BLaER1 (cell line): Measurements from ENCODE around the gene DDX47.
A peak's percentile ranks its signal among the peaks of the same experiment; 100 is the strongest.

Experiments used
- H3K27ac ChIP-seq: shearing (Covaris generic); formaldehyde crosslinking; 2 replicates; pipeline ENCODE4 v1.8.1; 2022
- H3K27me3 ChIP-seq: shearing (Covaris generic); formaldehyde crosslinking; 2 replicates; pipeline ENCODE4 v1.8.1; 2022
- H3K36me3 ChIP-seq: shearing (Covaris generic); formaldehyde crosslinking; 2 replicates; pipeline ENCODE4 v1.8.1; 2022
- H3K4me1 ChIP-seq: shearing (Covaris generic); formaldehyde crosslinking; 2 replicates; pipeline ENCODE4 v1.8.1; 2022
- H3K4me2 ChIP-seq: shearing (Covaris generic); formaldehyde crosslinking; 2 replicates; pipeline ENCODE4 v1.8.1; 2022
- H3K4me3 ChIP-seq: shearing (Covaris generic); formaldehyde crosslinking; 2 replicates; pipeline ENCODE4 v1.8.1; 2022
- H3K9ac ChIP-seq: shearing (Covaris generic); formaldehyde crosslinking; 2 replicates; pipeline ENCODE4 v1.8.1; 2022
- H3K9me3 ChIP-seq: shearing (Covaris generic); formaldehyde crosslinking; 2 replicates; pipeline ENCODE4 v1.8.1; 2022
- H4K20me1 ChIP-seq: shearing (Covaris generic); formaldehyde crosslinking; 2 replicates; pipeline ENCODE4 v1.8.1; 2022
- Cebpa-rat ChIP-seq: shearing (Covaris generic); IDR thresholded peaks from 2 replicates; pipeline ENCODE4 v1.8.1; 2022

DDX47 gene

DNA sequence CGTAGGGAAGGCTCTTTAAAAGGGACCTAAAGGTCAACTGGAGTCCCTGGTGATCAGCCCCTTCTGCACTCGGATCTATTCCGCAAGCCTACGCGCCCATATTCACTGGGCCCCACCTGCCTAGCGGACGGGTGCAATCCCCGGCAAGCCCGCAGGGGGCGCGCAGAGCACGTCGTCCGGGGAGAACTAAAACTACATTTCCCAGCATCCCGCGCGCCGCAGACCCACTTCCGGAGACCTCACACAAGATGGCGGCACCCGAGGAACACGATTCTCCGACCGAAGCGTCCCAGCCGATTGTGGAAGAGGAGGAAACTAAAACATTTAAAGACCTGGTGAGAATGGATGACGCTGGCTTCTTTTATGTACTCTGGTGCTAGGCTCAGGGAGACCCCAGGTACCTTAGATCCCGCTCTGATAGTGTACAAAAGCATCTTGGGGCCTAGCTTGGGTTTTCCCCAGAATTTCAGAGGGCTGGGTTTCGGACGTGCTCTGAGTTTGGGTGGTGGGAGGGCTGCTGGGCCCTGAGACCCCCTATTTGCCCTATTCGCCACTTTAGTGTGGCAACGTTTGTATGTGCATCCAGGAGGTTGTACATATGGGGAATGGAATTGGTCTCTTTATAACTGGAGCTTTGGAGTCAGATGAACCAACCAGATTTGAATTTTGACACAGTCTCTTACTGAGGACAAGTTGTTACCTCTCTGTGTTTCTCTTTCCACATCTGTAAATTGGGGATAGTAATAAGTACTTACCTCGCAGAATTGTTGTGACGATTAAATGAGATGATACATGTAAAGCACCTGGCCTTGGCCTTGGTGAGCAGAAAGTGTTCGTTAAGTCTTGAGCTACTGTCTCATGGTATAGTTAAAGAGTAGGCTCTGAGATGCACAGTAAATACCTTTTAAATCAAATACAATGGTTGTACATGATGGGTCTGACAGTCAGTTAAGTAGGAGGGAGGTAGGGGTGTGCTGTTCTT, at the start of gene DDX47:
DDX47 (plus strand) TSS at position 227 of the 982 bp plus-strand sequence; CDS start at position 249, 22 bp downstream.
- H3K9me3 ChIP-seq = no peaks in the 10 kb centered on the region
- peak within 1 kb of the TSS; percentile 96 for H3K4me2 ChIP-seq
- no peak for TF ChIP-seq Cebpa-rat
- no peaks in the 10 kb centered on the region for H3K27me3 ChIP-seq
- H3K9ac ChIP-seq = peak within 1 kb of the TSS; percentile 93
- peaks cover 19% of the 10 kb centered on the region for H4K20me1 ChIP-seq
- H3K36me3 ChIP-seq = peaks cover 41% of the 10 kb centered on the region
- H3K4me3 ChIP-seq = peak within 1 kb of the TSS; percentile 97
- H3K4me1 ChIP-seq = peaks cover 65% of the 10 kb centered on the region
- H3K27ac ChIP-seq = peak within 1 kb of the TSS; percentile 91

DNA sequence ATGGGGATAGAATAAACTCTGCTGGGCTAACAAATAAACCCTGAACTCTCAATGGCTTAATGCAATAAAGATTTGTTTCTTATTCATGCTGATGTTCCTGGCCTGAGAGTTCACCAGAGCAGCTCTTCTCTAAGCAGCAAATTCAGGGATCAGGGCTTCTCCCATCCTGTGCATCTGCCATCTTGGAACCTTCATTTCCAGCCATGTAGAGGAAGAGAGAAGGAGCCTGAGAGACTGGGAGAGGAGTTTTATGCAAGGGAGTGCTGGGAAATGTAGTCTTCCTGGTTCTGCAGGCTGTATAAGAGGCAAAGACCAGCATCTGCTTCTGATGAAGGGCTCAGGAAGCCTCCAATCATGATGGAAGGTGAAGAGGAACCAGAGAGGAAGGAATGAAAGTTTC, 48.3 kb upstream of the DDX47 start:
- H3K36me3 ChIP-seq = peaks cover 69% of the 10 kb centered on the region
- TF ChIP-seq Cebpa-rat = no peak
- no peaks in the 10 kb centered on the region for H3K4me1 ChIP-seq
- H3K27ac ChIP-seq = no peak overlapping the region
- no peaks in the 10 kb centered on the region for H4K20me1 ChIP-seq
- H3K9ac ChIP-seq = no peak overlapping the region
- peaks cover 38% of the 10 kb centered on the region for H3K9me3 ChIP-seq
- no peaks in the 10 kb centered on the region for H3K27me3 ChIP-seq
- no peak overlapping the region for H3K4me2 ChIP-seq
- no peak overlapping the region for H3K4me3 ChIP-seq

DNA sequence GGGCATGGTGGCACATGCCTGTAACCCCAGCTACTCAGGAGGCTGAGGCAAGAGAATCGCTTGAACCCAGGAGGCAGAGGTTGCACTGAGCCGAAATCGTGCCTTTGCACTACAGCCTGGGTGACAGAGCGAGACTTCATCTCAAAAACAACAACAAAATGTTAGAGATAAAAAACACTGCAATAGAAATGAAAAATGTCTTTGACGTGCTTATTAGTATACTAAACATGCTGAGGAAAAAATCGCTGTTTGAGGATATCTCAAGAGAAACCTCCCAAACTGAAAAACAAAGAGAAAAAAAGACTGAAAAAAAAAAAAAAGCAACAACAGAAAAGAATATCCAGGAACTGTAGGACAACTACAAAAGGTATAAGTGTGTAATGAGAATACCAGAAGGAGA, 42.9 kb upstream of the DDX47 start:
- Histone ChIP-seq H4K20me1 (no peaks in the 10 kb centered on the region), H3K27ac (no peak overlapping the region), H3K27me3 (no peaks in the 10 kb centered on the region), H3K4me2 (no peak overlapping the region), H3K9ac (no peak overlapping the region), H3K36me3 (peaks cover 51% of the 10 kb centered on the region), H3K9me3 (peaks cover 62% of the 10 kb centered on the region), H3K4me3 (no peak overlapping the region), H3K4me1 (no peaks in the 10 kb centered on the region)
- no peak for TF ChIP-seq Cebpa-rat

DNA sequence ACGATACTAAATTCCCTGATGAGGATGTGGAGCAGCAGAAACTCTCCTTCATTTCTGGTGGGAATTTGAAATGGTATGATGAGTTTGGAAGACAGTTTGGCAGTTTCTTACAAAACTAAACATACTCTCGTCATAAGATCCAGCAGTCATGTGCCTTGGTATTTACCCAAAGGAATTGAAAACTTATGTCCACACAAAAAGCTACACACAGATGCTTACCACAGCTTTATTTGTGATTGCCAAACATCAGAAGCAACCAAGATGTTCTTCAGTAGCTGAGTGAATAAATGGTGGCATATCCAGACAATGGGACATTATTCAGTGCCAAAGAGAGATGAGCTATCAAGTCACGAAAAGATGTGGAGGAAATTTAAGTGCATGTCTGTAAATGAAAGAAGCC, 38.4 kb upstream of the DDX47 start:
- Histone ChIP-seq H4K20me1 (no peaks in the 10 kb centered on the region), H3K4me1 (no peaks in the 10 kb centered on the region), H3K4me2 (no peak overlapping the region), H3K27me3 (no peaks in the 10 kb centered on the region), H3K9ac (no peak overlapping the region), H3K36me3 (peaks cover 28% of the 10 kb centered on the region), H3K9me3 (peaks cover 28% of the 10 kb centered on the region), H3K27ac (no peak overlapping the region), H3K4me3 (no peak overlapping the region)
- no peak for TF ChIP-seq Cebpa-rat

DNA sequence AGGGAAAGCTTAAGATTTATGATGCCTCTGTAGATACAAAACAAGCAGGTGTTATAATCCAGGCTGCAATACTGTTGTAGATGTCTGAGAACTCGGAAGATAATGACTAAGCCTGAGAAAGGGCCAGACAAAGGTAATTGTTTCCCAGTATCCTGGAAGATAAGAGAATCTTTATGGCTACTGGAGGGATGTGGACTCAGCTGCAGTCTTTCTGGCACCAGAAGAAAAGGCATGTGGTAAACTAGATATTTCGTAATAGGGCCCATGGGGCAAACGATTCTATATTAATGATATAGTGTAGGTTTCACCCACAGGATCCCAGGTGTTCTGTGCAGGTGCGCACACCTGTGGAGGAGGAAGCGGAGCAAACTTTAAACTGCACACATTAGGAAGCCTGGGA, 36.9 kb upstream of the DDX47 start:
- TF ChIP-seq Cebpa-rat = peak; percentile 47; the same call in 1 of the 2 replicates
- no peaks in the 10 kb centered on the region for H4K20me1 ChIP-seq
- H3K27ac ChIP-seq = no peak overlapping the region
- H3K4me1 ChIP-seq = no peaks in the 10 kb centered on the region
- H3K27me3 ChIP-seq = no peaks in the 10 kb centered on the region
- H3K9ac ChIP-seq = no peak overlapping the region
- H3K4me2 ChIP-seq = no peak overlapping the region
- peaks cover 13% of the 10 kb centered on the region for H3K9me3 ChIP-seq
- no peak overlapping the region for H3K4me3 ChIP-seq
- H3K36me3 ChIP-seq = peaks cover 19% of the 10 kb centered on the region

DNA sequence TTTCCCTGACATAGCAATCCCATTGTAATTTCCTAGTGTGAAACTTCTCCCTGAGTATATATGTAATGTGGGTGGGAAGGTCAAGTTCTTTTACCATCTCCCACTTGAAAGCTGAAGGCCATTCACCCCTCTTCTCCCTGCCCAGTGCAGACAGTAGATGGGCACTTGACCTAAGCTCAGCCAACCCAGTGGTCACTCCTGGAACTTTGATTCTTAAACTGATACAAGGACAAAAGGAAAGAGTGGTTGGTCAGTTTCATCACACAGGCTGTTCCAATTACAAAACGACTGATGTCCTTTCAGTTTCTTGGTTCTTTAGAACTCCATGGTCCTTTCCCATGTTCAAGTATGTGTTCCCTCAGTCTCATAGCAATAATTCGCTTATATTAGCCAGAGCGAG, 36.1 kb upstream of the DDX47 start:
- Histone ChIP-seq H3K36me3 (peaks cover 16% of the 10 kb centered on the region; the same call in 1 of the 2 replicates), H3K27ac (no peak overlapping the region), H3K9me3 (peaks cover 11% of the 10 kb centered on the region), H4K20me1 (no peaks in the 10 kb centered on the region), H3K4me1 (no peaks in the 10 kb centered on the region), H3K4me2 (no peak overlapping the region), H3K4me3 (no peak overlapping the region), H3K27me3 (no peaks in the 10 kb centered on the region), H3K9ac (no peak overlapping the region)
- no peak for TF ChIP-seq Cebpa-rat

DNA sequence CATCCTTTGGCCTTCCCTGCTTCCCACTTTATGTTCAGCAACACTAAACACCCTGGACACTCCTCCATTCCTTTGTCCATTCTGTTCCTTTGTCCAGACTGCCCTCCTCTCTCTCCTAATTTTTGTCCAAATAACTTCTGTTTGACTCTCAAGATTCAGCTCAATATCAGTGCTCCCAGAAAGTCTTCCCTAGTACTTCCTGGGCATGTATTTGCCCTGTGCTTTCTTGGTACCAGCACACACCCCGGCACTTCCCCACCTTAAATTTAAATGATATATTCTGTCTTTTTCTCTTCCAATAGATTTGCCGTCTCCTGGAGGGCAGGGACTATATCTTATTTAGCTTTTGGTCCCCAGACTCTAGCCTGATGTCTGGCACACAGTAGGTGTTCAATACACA, 34.1 kb upstream of the DDX47 start:
- Histone ChIP-seq H3K27ac (no peak overlapping the region), H3K36me3 (peaks cover 16% of the 10 kb centered on the region; the same call in 1 of the 2 replicates), H3K27me3 (no peaks in the 10 kb centered on the region), H3K9me3 (no peaks in the 10 kb centered on the region), H4K20me1 (no peaks in the 10 kb centered on the region), H3K4me2 (no peak overlapping the region), H3K4me3 (no peak overlapping the region), H3K4me1 (peaks cover 1% of the 10 kb centered on the region; the same call in 1 of the 2 replicates), H3K9ac (no peak overlapping the region)
- no peak for TF ChIP-seq Cebpa-rat

DNA sequence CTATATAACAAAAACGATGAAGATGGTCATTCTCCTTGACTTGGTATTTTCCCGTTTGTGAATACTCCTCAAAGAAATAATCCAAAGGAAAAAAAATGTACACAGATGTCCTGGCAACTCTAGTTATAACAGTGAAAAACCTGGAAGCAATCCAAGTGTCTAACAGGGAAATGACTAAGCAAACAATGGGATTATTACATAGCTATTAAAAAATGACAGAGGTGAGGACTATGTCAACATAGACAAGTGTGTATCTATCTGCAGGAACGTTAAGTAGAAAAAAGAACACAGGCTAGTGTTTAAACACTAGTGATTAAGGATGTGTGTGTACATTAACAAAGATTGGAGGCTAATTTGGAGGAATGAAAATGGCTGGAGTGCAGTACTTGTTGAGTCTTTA, 33.6 kb upstream of the DDX47 start:
- no peak overlapping the region for H3K9ac ChIP-seq
- H3K36me3 ChIP-seq = peaks cover 16% of the 10 kb centered on the region; the same call in 1 of the 2 replicates
- H3K4me2 ChIP-seq = no peak overlapping the region
- TF ChIP-seq Cebpa-rat = no peak
- peaks cover 6% of the 10 kb centered on the region for H3K4me1 ChIP-seq
- no peaks in the 10 kb centered on the region for H3K27me3 ChIP-seq
- no peak overlapping the region for H3K27ac ChIP-seq
- H4K20me1 ChIP-seq = no peaks in the 10 kb centered on the region
- no peaks in the 10 kb centered on the region for H3K9me3 ChIP-seq
- no peak overlapping the region for H3K4me3 ChIP-seq

DNA sequence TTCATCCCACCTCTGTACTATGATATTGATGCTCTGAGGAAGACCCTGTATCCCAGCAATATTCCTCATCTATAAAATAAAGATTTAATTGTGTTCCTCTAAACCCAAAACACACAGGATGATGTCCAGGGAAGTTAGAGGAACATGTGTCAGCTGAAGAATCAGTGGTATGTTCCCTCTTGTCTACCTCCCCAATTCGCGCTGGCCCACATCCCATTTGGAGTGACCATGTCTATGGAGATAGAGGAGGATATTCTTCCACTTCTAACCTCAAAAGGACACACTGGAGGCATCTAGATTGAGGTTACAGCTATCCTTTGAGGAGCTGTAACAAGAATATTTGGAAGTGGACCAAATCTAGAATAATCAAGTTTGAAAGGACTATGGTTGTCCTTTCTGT, 29.0 kb upstream of the DDX47 start:
- no peak for TF ChIP-seq Cebpa-rat
- Histone ChIP-seq H3K4me1 (peaks cover 49% of the 10 kb centered on the region), H3K27ac (no peak overlapping the region), H3K9ac (no peak overlapping the region), H4K20me1 (no peaks in the 10 kb centered on the region), H3K4me3 (no peak overlapping the region), H3K4me2 (peak overlapping the region; percentile 86; the same call in 1 of the 2 replicates), H3K9me3 (no peaks in the 10 kb centered on the region), H3K27me3 (no peaks in the 10 kb centered on the region), H3K36me3 (0 out of 2 replicates have a peak, but pooled peaks cover under 1% of the 10 kb centered on the region)
